Measurements from ENCODE around the gene ZNF689.

GRCh38 chr16:30626236-30626635 is 16.0 kb upstream of the ZNF689 start:
- no peak for TF ChIP-seq SP1 (IDR thresholded peaks at IDR 0.05)
- no peak for TF ChIP-seq BHLHE40 (IDR thresholded peaks at IDR 0.05; ENCODE audit: borderline replicate concordance)
- TF ChIP-seq SUZ12 (IDR thresholded peaks at IDR 0.05), result no peak
- TF ChIP-seq HDGF (IDR thresholded peaks at IDR 0.05; ENCODE audit: borderline replicate concordance), result no peak
- TF ChIP-seq FOXK2 (IDR thresholded peaks at IDR 0.05), result no peak
- TF ChIP-seq CTBP1 (IDR thresholded peaks at IDR 0.05; ENCODE audit: borderline replicate concordance), result no peak
- no peak for TF ChIP-seq ELF4 (IDR thresholded peaks at IDR 0.05)
- TF ChIP-seq L3MBTL2 (conservative IDR thresholded peaks at IDR 0.05), result no peak
- TF ChIP-seq LEF1 (IDR thresholded peaks at IDR 0.05; ENCODE audit: borderline replicate concordance), result no peak
- TF ChIP-seq FOXM1 (IDR thresholded peaks at IDR 0.05; ENCODE audit: borderline replicate concordance), result no peak

All from HEK293T (cell line).